Esophagus squamous epithelium (tissue), 5 donors: Measurements from ENCODE around the gene COL6A2. TPM values are rescaled to one million over a fixed set of nuclear protein-coding genes. Genes with fewer than 3 reads are reported as not detected.

Experiments used
- DNase-seq: peaks from one replicate; lab custom pipeline; 2025; lab: John Stamatoyannopoulos, UW
- H3K27ac ChIP-seq, 4 donors: fragments of 200-600 bp; sonication (generic); one replicate each; pipeline ENCODE4 v1.5.1; 2016 to 2019; ENCODE audit warnings: mild to moderate bottlenecking in 1 of 4
- H3K27me3 ChIP-seq, 4 donors: fragments of 200-600 bp; sonication (generic); 1 replicate in 3 of 4; 2 replicates in 1 of 4; pipeline versions ENCODE4 v1.5.1 to v1.6.0; 2017 to 2021; ENCODE audit warnings: antibody characterized with exemption in 1 of 4
- H3K36me3 ChIP-seq, 3 donors: fragments of 200-600 bp; sonication (generic); one replicate each; pipeline ENCODE4 v1.5.1; 2016 to 2019
- H3K4me1 ChIP-seq, 3 donors: fragments of 200-600 bp; sonication (generic); one replicate each; pipeline ENCODE4 v1.5.1; 2017 to 2019
- H3K4me3 ChIP-seq, 4 donors: fragments of 200-600 bp; sonication (generic); 1 replicate in 3 of 4; 2 replicates in 1 of 4; pipeline ENCODE4 v1.5.1; 2016 to 2019; ENCODE audit warnings: mild to moderate bottlenecking in 2 of 4, moderate library complexity in 1 of 4
- H3K9me3 ChIP-seq, 3 donors: fragments of 200-600 bp; sonication (generic); one replicate each; pipeline ENCODE4 v1.5.1; 2016 to 2019
- CTCF ChIP-seq, 6 experiments: fragments of 450-650 bp in 4 of 6; fragments of 200-600 bp in 2 of 6; sonication (generic) in 2 of 6; IDR thresholded peaks; one replicate each; pipeline ENCODE4 v1.5.1; 2016 to 2019; ENCODE audit warnings: antibody characterized with exemption in 6 of 6, mild to moderate bottlenecking in 4 of 6, moderate library complexity in 4 of 6
- POLR2A ChIP-seq, 4 donors: fragments of 450-650 bp; IDR thresholded peaks; one replicate each; pipeline ENCODE4 v1.6.1; 2017; ENCODE audit warnings: antibody characterized with exemption in 4 of 4, mild to moderate bottlenecking in 4 of 4, moderate library complexity in 3 of 4
- WGBS, 2 donors: methylation state at CpG; one replicate each; pipeline ENCODE4 v1.1.5; 2018; 5-methylcytosine and 5-hydroxymethylcytosine counted together
- intact Hi-C: fragments of 100-400 bp; cut with DNase I; formaldehyde crosslinking; loops from one replicate; pipeline ENCODE4 v1.15.0; 2022
- total RNA-seq, 4 donors: library from RNA; depleted of rRNA; stranded (reverse); fragments of >200 nt; gene quantifications; one replicate each; pipeline ENCODE4 v1.1.0, GENCODE V29; 2016
- donor health status: DM: yes; HTN: yes; CAD: no.

Gene COL6A2
- total RNA-seq, 4 donors from 2014 or later = 23.0 to 328 (median 62.0) TPM

- no peak for DNase-seq
- H3K9me3 ChIP-seq = peaks cover 0 to 5% (median 0%) of the 10 kb centered on the region in 3 donors
- peaks cover 0 to 22% (median 7%) of the 10 kb centered on the region in 3 donors for H3K36me3 ChIP-seq
- H3K4me1 ChIP-seq = peaks cover 6 to 26% (median 10%) of the 10 kb centered on the region in 3 donors
- 52 to 81% methylated on average over 3 to 7 of the region's 9 CpGs for WGBS, 2 donors
- no peak for TF ChIP-seq CTCF (IDR thresholded peaks at IDR 0.05)
- TF ChIP-seq POLR2A (IDR thresholded peaks at IDR 0.05) = no peak
- H3K27me3 ChIP-seq = peaks cover 0 to 1% (median 0%) of the 10 kb centered on the region in 4 donors
- H3K27ac ChIP-seq = peak overlapping the region in 2 of 4 donors; percentile 9 to 17
- intact Hi-C loops = loop anchor here (10.0 kb wide), 1 partner anchor 134 kb away; no protein-coding TSS in a partner anchor
- no peak overlapping the region for H3K4me3 ChIP-seq
Measured at GRCh38 chr21:46108827-46109312, 11.0 kb downstream of the COL6A2 start.

DNA sequence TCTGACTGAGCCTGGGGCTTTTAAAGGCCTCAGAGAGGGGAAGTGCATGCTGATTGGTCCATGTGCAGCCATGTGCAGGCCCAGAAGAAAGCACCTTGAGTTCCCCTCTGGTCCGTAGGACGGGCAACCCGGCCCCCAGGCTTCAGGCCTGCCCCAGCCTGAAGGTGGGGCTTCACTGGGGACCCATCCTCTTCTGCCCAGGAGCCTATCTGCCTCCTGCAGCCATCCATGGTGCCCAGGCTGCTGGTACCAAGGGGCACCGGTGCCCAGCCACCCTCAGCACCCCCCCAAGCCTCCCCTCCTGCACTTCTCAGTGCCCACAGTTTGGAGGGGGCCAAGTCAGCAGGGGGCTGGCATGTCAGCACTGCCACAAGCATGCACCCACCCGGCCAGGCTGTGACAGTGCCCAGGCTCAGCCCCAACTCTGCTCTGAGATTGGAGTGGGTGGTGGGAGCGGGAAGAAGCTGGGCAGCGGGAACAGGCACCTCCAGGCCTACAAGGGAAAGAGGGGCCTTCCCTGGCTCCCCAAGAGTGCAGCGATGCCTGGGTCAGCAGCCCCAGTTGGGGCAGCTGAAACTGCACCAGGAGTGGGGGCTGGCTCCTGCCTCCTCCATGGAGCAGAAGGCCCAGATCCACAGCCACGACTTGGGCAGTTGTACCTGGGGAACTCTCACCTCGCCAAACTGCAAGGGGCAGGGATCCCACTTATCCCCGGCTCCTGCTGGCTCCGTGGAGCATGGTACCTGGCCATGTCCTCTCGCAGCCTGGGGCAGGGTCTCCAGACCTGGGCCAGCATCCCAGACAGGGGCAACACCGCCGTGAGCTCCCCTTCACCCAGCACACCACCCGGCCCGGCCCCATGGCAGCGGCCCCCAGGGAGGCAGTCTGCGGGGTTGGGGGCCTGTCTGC, 11.7 kb downstream of the COL6A2 start:
- intact Hi-C loops = loop anchor here (10.0 kb wide), 1 partner anchor 135 kb away; no protein-coding TSS in a partner anchor
- H3K27ac ChIP-seq = peak overlapping the region in 3 of 4 donors; percentile 33 to 39 (median 37)
- no peak for DNase-seq

DNA sequence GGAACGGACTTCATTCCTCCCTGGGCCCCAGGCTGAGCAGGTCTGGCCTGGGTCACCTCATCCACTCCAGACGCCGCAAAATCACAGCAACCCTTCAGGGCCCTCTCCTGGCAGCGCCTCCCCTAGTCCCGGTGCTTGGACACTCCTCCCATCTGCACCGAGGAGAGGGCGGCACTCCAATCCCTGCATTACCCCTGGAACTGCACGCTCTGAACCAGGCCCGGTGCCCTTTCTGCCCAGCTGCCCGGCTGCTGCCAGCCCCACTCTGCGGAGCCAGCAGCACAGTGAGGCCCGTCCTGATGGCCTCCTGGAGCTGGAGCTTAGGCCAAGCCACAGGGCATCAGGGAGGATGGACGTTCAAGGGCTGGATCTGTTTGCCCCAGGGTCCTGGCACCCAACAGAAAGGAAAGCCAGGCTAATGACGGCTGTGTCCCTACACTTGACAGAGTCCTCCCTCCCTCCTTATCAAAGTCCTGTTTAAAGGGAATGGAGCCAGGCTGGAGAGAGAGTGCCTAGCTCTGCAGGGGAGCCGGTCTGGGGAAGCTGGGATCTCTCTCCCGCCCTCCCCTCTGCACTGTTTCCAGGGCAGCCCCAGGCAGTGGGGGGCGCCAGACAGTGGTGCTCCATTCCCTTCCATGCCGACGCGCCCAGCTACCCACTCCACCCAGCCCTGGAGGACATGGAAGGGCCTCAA, 12.7 kb downstream of the COL6A2 start:
- WGBS, 2 donors = 62 to 71% methylated on average over 6 to 9 of the region's 20 CpGs
- DNase-seq = no peak
- no peak for TF ChIP-seq POLR2A (IDR thresholded peaks at IDR 0.05)
- TF ChIP-seq CTCF (IDR thresholded peaks at IDR 0.05) = no peak
- H3K27ac ChIP-seq = peak overlapping the region in 3 of 4 donors; percentile 17 to 39 (median 33)
- peaks cover 0 to 5% (median 0%) of the 10 kb centered on the region in 3 donors for H3K9me3 ChIP-seq
- peaks cover 0 to 40% (median 7%) of the 10 kb centered on the region in 3 donors for H3K36me3 ChIP-seq
- H3K4me1 ChIP-seq = peaks cover 6 to 26% (median 10%) of the 10 kb centered on the region in 3 donors
- intact Hi-C loops = no loop called here
- no peaks in the 10 kb centered on the region for H3K27me3 ChIP-seq
- H3K4me3 ChIP-seq = no peak overlapping the region

More for the DNA sequence above, 11.7 kb downstream of the COL6A2 start:
- Histone ChIP-seq H3K4me3 (no peak overlapping the region), H3K4me1 (peaks cover 6 to 26% (median 10%) of the 10 kb centered on the region in 3 donors), H3K9me3 (peaks cover 0 to 5% (median 0%) of the 10 kb centered on the region in 3 donors), H3K27me3 (no peaks in the 10 kb centered on the region), H3K36me3 (peaks cover 0 to 29% (median 7%) of the 10 kb centered on the region in 3 donors)
- no peak for TF ChIP-seq POLR2A (IDR thresholded peaks at IDR 0.05)
- TF ChIP-seq CTCF (IDR thresholded peaks at IDR 0.05) = no peak
- WGBS, 2 donors = 70 to 88% methylated on average over 2 to 3 of the region's 19 CpGs

GRCh38 chr21:46111193-46111571, 13.3 kb downstream of the COL6A2 start:
- peaks cover 0 to 45% (median 7%) of the 10 kb centered on the region in 3 donors for H3K36me3 ChIP-seq
- peaks cover 6 to 26% (median 10%) of the 10 kb centered on the region in 3 donors for H3K4me1 ChIP-seq
- peak overlapping the region in 3 of 4 donors; percentile 17 to 39 (median 33) for H3K27ac ChIP-seq
- DNase-seq = no peak
- H3K4me3 ChIP-seq = no peak overlapping the region
- 60 to 67% methylated on average over 1 to 3 of the region's 12 CpGs for WGBS, 2 donors
- intact Hi-C loops = no loop called here
- TF ChIP-seq CTCF (IDR thresholded peaks at IDR 0.05) = no peak
- TF ChIP-seq POLR2A (IDR thresholded peaks at IDR 0.05) = no peak
- H3K9me3 ChIP-seq = peaks cover 0 to 5% (median 0%) of the 10 kb centered on the region in 3 donors
- H3K27me3 ChIP-seq = no peaks in the 10 kb centered on the region
